Activated gamma-delta T cell treated with anti-CD3 and anti-CD28 coated beads, Interleukin-2, amount 50 U/mL, for 16 hours (primary cell): ENCODE results near the gene RWDD2A.
"Not testable (repeated sequence)": the region's sequence is repeated elsewhere in the genome, so short reads cannot be mapped to it uniquely, and the experiment has no call there.

Experiments used
- DNase-seq: peaks from one replicate; pipeline ENCODE4 v3.0.0-alpha.2; 2020; ENCODE audit warnings: low read depth

RWDD2A gene

GRCh38 chr6:83192871-83193746 is at the start of gene RWDD2A, which contains the start of gene PGM3:
RWDD2A (plus strand) TSS chr6:83193357; CDS start chr6:83194452, 1,095 bp downstream.
PGM3 (minus strand) TSS chr6:83193265; CDS start chr6:83191012, 2,253 bp downstream.
- peak; percentile 82 for DNase-seq

- DNase-seq: no peak
Measured at GRCh38 chr6:83151114-83151513, 42.0 kb upstream of the RWDD2A start.

- DNase-seq: no peak
Measured at GRCh38 chr6:83152913-83153312, 40.2 kb upstream of the RWDD2A start.

GRCh38 chr6:83153883-83154521 is 39.2 kb upstream of the RWDD2A start:
- no peak for DNase-seq

- DNase-seq: no peak
Measured at GRCh38 chr6:83155794-83156193, 37.4 kb upstream of the RWDD2A start.

GRCh38 chr6:83160167-83160566 is 33.0 kb upstream of the RWDD2A start:
- DNase-seq: no peak

- DNase-seq: no peak
Measured at GRCh38 chr6:83167726-83168278, 25.4 kb upstream of the RWDD2A start.

GRCh38 chr6:83168556-83168955 is 24.6 kb upstream of the RWDD2A start:
- DNase-seq: no peak

GRCh38 chr6:83169106-83169505 is 24.1 kb upstream of the RWDD2A start:
- DNase-seq: no peak

- no peak for DNase-seq
Measured at GRCh38 chr6:83169511-83169910, 23.6 kb upstream of the RWDD2A start.

GRCh38 chr6:83176246-83176645 is 16.9 kb upstream of the RWDD2A start:
- no peak for DNase-seq

- DNase-seq: no peak
Measured at GRCh38 chr6:83180426-83180950, 12.7 kb upstream of the RWDD2A start.

- no peak for DNase-seq
Measured at GRCh38 chr6:83182114-83182513, 11.0 kb upstream of the RWDD2A start.

GRCh38 chr6:83183082-83183828 is 9.9 kb upstream of the RWDD2A start:
- no peak for DNase-seq

- DNase-seq: no peak
Measured at GRCh38 chr6:83185096-83185495, 8.1 kb upstream of the RWDD2A start.

- DNase-seq: no peak
Measured at GRCh38 chr6:83188501-83188900, 4.7 kb upstream of the RWDD2A start.

- no peak for DNase-seq
Measured at GRCh38 chr6:83190626-83191025, 2.5 kb upstream of the RWDD2A start.

GRCh38 chr6:83191974-83192373 is 1.2 kb upstream of the RWDD2A start:
- not testable (repeated sequence) for DNase-seq

GRCh38 chr6:83192456-83192855 is 701 bp upstream of the RWDD2A start:
- DNase-seq: no peak

GRCh38 chr6:83193747-83194566 is 800 bp downstream of the RWDD2A start:
- no peak for DNase-seq
